Neural cell (in vitro differentiated cells): Measurements from ENCODE around the gene VMP1.

Experiments used
- EP300 ChIP-seq: fragments of 450-650 bp; conservative IDR thresholded peaks from 2 replicates; pipeline ENCODE4 v1.6.1; 2014; ENCODE audit warnings: antibody characterized with exemption, mild to moderate bottlenecking, moderate library complexity; ENCODE audit not compliant: poor library complexity, severe bottlenecking
- EZH2 ChIP-seq: fragments of 200-600, 300-800 bp; shearing (Covaris generic), sonication (generic); IDR thresholded peaks from 2 replicates; pipeline ENCODE4 v1.6.1; 2014; ENCODE audit warnings: antibody characterized with exemption, low read length, borderline replicate concordance, mild to moderate bottlenecking; ENCODE audit not compliant: insufficient read depth, poor library complexity, severe bottlenecking
- TF ChIP-seq, protein P1 (sequence below): fragments of 450-650 bp; IDR thresholded peaks from 2 replicates; pipeline ENCODE4 v1.5.1; 2014; ENCODE audit warnings: antibody characterized with exemption, mild to moderate bottlenecking, moderate library complexity; ENCODE audit not compliant: poor library complexity, severe bottlenecking

DNA sequence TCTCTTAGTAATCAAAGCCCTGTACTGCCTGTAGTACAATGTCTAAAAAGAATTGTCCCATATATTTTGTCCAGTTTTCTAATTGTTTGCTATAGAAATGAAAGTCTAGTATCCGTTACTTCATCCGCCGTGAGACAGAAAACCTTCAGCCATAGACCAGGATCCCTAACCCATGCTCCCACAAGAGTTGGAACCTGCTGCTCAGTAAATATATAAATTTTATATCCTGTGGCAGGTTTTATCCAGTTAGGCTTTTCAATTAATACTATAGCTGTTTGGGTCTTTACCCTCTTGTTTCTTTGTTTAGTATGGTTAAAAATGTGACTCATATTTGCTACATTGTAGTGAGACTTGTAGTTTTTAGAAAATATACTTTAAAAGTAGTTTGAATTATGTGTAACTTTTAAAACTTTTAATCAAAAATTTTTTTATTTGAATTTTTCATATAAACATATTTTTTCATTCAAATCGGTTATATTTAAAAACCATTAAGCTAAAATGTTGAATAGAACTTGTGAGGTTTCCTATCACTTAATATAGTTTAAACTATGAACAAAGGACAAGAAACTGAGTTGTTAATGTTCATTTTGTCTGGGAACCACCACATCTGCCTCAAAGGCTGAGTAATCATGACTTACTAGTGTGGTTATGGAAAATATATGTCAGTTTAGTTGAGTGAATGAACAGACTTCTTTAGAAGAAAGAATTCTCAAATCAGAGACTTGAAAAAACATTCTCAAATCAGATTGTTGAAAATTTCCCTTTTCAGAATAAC lies 54.8 kb downstream of the VMP1 start:
- TF ChIP-seq, protein P1, sequence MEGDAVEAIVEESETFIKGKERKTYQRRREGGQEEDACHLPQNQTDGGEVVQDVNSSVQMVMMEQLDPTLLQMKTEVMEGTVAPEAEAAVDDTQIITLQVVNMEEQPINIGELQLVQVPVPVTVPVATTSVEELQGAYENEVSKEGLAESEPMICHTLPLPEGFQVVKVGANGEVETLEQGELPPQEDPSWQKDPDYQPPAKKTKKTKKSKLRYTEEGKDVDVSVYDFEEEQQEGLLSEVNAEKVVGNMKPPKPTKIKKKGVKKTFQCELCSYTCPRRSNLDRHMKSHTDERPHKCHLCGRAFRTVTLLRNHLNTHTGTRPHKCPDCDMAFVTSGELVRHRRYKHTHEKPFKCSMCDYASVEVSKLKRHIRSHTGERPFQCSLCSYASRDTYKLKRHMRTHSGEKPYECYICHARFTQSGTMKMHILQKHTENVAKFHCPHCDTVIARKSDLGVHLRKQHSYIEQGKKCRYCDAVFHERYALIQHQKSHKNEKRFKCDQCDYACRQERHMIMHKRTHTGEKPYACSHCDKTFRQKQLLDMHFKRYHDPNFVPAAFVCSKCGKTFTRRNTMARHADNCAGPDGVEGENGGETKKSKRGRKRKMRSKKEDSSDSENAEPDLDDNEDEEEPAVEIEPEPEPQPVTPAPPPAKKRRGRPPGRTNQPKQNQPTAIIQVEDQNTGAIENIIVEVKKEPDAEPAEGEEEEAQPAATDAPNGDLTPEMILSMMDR: no peak
- TF ChIP-seq EZH2 (no peak), EP300 (no peak)
